Sigmoid colon (tissue), 7 donors: ENCODE data around the gene TSPAN17. TPM values are rescaled to one million over a fixed set of nuclear protein-coding genes. Genes with fewer than 3 reads are reported as not detected.

Source experiments
- DNase-seq: peaks from one replicate; pipeline ENCODE4 v3.0.0-alpha.2; 2019
- H3K27ac ChIP-seq, 4 donors: fragments of 200-600 bp; sonication (generic); one replicate each; pipeline ENCODE4 v1.5.1; 2016 to 2019; ENCODE audit warnings: mild to moderate bottlenecking in 1 of 4
- H3K27me3 ChIP-seq, 3 donors: fragments of 200-600 bp; sonication (generic); one replicate each; pipeline ENCODE4 v1.5.1; 2019; ENCODE audit warnings: mild to moderate bottlenecking in 1 of 3
- H3K36me3 ChIP-seq, 4 donors: fragments of 200-600 bp; sonication (generic); one replicate each; pipeline ENCODE4 v1.5.1; 2016 to 2019
- H3K4me1 ChIP-seq, 4 donors: fragments of 200-600 bp; sonication (generic); one replicate each; pipeline ENCODE4 v1.5.1; 2017 to 2019
- H3K4me3 ChIP-seq, 4 donors: fragments of 200-600 bp; sonication (generic); one replicate each; pipeline ENCODE4 v1.5.1; 2017 to 2019; ENCODE audit warnings: mild to moderate bottlenecking in 2 of 4, moderate library complexity in 1 of 4
- H3K9me3 ChIP-seq, 4 donors: fragments of 200-600 bp in 3 of 4; sonication (generic) in 3 of 4; one replicate each; pipeline versions ENCODE4 v1.5.1 to v1.6.1; 2013 to 2019
- EP300 ChIP-seq, 4 donors: sonication (generic); formaldehyde crosslinking; IDR thresholded peaks; one replicate each; pipeline ENCODE4 v1.6.1; 2017; ENCODE audit warnings: antibody characterized with exemption in 4 of 4
- POLR2A ChIP-seq, 2 donors: fragments of 450-650 bp; IDR thresholded peaks; one replicate each; pipeline ENCODE4 v1.6.1; 2016; ENCODE audit warnings: antibody characterized with exemption in 2 of 2, mild to moderate bottlenecking in 2 of 2, moderate library complexity in 2 of 2
- POLR2AphosphoS5 ChIP-seq, 4 donors: sonication (generic); formaldehyde crosslinking; IDR thresholded peaks; one replicate each; pipeline ENCODE4 v1.6.1; 2017; ENCODE audit warnings: antibody characterized with exemption in 4 of 4
- WGBS, 2 donors: extraction: QIAGEN DNeasy Blood & Tissue Kit; methylation state at CpG; one replicate each; pipeline ENCODE4 v1.1.7; 2013; 5-methylcytosine and 5-hydroxymethylcytosine counted together
- intact Hi-C: fragments of 100-400 bp; cut with DNase I; formaldehyde crosslinking; loops from one replicate; pipeline ENCODE4 v1.15.1; 2023
- polyA plus RNA-seq, 3 donors: library from polyadenylated mRNA; stranded (reverse); fragments of 200-250 nt; gene quantifications; one replicate each; pipeline ENCODE4 v1.2.3, GENCODE V29; 2013
- total RNA-seq, 4 donors: library from RNA; depleted of rRNA; stranded (reverse); fragments of >200 nt; gene quantifications; one replicate each; pipeline ENCODE4 v1.1.0, GENCODE V29; 2016
- TF ChIP-seq, protein P1 (sequence below), 4 experiments: fragments of 450-650 bp in 3 of 4; fragments of 200-600 bp in 1 of 4; IDR thresholded peaks; one replicate each; pipeline ENCODE4 v1.5.1; 2016 to 2019; ENCODE audit warnings: antibody characterized with exemption in 4 of 4, mild to moderate bottlenecking in 3 of 4, moderate library complexity in 2 of 4
- donor health status: healthy with polysubstance abuse.
- donor health status: Bipolar disorder and iron deficiency.
- donor health status: healthy.

Gene TSPAN17
- total and polyA plus RNA-seq, 7 donors = 7.4 to 37.7 (median 21.7) TPM

DNA sequence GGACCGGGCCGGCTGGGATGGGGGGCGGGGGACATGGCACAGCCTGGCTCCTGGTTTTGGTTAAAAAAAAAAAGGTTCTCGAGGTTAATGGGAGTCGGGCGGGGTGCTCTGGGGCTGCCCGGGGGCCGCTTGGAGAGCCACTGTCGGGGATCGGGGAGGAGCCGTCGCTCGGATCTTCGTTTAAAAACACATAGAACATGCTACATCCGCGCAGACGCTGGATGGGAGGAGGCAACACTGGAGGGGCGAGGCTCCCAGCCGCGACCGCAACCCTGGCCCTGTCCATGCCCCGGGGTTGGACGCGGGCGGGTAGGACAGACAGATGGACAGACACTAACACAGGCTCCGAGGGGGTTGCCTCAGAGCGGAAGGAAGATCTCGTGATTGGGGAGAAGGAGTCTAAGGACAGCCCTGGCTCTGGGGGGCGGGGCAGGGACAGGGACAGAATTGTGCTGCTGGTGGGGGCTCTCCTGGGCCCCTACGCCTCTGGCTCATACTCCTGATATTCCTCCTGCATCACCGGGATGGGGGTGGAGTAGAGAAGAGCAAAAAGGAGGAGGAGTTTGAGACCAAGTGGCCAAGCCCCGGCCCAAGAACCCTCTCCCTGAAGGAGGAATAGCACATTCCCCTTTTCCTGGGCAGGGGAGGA, 26.8 kb upstream of the TSPAN17 start:
- no peak overlapping the region for H3K4me3 ChIP-seq
- no peaks in the 10 kb centered on the region for H3K9me3 ChIP-seq
- DNase-seq = no peak
- no peak overlapping the region for H3K27ac ChIP-seq
- intact Hi-C loops = no loop called here
- H3K36me3 ChIP-seq = no peaks in the 10 kb centered on the region
- TF ChIP-seq POLR2AphosphoS5 (IDR thresholded peaks at IDR 0.05) = no peak
- TF ChIP-seq EP300 (IDR thresholded peaks at IDR 0.05) = no peak
- TF ChIP-seq, protein P1, sequence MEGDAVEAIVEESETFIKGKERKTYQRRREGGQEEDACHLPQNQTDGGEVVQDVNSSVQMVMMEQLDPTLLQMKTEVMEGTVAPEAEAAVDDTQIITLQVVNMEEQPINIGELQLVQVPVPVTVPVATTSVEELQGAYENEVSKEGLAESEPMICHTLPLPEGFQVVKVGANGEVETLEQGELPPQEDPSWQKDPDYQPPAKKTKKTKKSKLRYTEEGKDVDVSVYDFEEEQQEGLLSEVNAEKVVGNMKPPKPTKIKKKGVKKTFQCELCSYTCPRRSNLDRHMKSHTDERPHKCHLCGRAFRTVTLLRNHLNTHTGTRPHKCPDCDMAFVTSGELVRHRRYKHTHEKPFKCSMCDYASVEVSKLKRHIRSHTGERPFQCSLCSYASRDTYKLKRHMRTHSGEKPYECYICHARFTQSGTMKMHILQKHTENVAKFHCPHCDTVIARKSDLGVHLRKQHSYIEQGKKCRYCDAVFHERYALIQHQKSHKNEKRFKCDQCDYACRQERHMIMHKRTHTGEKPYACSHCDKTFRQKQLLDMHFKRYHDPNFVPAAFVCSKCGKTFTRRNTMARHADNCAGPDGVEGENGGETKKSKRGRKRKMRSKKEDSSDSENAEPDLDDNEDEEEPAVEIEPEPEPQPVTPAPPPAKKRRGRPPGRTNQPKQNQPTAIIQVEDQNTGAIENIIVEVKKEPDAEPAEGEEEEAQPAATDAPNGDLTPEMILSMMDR (IDR thresholded peaks at IDR 0.05) = no peak
- no peak for TF ChIP-seq POLR2A (IDR thresholded peaks at IDR 0.05)
- 6 to 9% methylated on average over 32 of the region's 32 CpGs for whole genome bisulfite sequencing, 2 donors
- peaks cover 39 to 95% (median 66%) of the 10 kb centered on the region in 3 donors for H3K27me3 ChIP-seq
- H3K4me1 ChIP-seq = peaks cover 0 to 21% (median 20%) of the 10 kb centered on the region in 4 donors

DNA sequence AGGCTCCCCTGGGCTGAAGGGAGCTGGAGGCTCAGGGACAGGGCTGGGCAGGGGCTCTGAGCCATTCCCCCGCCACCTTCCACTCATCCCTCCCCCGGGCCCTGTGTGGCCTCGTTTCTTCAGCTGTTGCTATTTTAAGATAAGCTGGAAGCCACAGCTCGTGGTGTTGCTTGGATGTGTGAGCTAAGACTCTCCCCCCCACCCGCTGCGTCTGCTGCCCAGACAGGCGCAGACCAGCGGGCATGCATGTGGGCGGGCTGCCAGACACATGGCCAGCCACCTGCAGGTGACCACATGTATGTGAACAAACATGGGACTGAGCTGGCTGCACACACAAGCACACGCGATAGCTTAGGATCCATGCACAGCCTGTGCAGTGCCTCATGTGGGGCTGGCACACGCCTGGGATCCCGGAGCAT, 25.6 kb upstream of the TSPAN17 start:
- WGBS, 2 donors = 61 to 67% methylated on average over 13 of the region's 13 CpGs
- peaks cover 39 to 95% (median 66%) of the 10 kb centered on the region in 3 donors for H3K27me3 ChIP-seq
- DNase-seq = no peak
- intact Hi-C loops = no loop called here
- H3K9me3 ChIP-seq = no peaks in the 10 kb centered on the region
- no peak overlapping the region for H3K4me3 ChIP-seq
- TF ChIP-seq, protein P1 (IDR thresholded peaks at IDR 0.05) = no peak
- no peak for TF ChIP-seq EP300 (IDR thresholded peaks at IDR 0.05)
- TF ChIP-seq POLR2AphosphoS5 (IDR thresholded peaks at IDR 0.05) = no peak
- TF ChIP-seq POLR2A (IDR thresholded peaks at IDR 0.05) = no peak
- H3K4me1 ChIP-seq = peaks cover 0 to 21% (median 20%) of the 10 kb centered on the region in 4 donors
- no peak overlapping the region for H3K27ac ChIP-seq
- H3K36me3 ChIP-seq = no peaks in the 10 kb centered on the region

DNA sequence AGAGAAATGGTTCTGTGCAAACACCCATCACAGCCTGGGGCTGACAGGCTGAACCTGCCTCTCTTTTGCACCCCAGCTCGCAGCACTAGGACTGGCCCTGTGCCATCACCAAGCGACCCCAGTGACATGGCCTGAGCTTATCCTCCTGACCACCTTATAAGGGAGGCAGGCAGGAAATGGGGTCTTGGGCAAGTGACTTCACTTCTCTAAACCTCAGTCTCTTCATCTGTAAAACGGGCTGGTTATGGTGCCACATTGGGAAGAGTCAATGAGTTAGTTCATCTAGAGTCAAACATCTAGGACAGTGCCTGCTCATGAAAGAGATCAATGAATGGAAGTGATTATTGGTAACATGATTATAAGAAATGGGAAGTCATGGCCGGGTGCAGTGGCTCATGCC, 23.1 kb upstream of the TSPAN17 start:
- intact Hi-C loops = no loop called here
- Histone ChIP-seq H3K27ac (no peak overlapping the region), H3K27me3 (peaks cover 39 to 95% (median 71%) of the 10 kb centered on the region in 3 donors), H3K4me1 (peaks cover 0 to 16% (median 16%) of the 10 kb centered on the region in 4 donors), H3K36me3 (no peaks in the 10 kb centered on the region), H3K9me3 (no peaks in the 10 kb centered on the region), H3K4me3 (no peak overlapping the region)
- 65 to 77% methylated on average over 4 of the region's 4 CpGs for WGBS, 2 donors
- DNase-seq = no peak
- TF ChIP-seq, protein P1 (IDR thresholded peaks at IDR 0.05) = no peak
- no peak for TF ChIP-seq POLR2AphosphoS5 (IDR thresholded peaks at IDR 0.05)
- TF ChIP-seq POLR2A (IDR thresholded peaks at IDR 0.05) = no peak
- TF ChIP-seq EP300 (IDR thresholded peaks at IDR 0.05) = no peak

DNA sequence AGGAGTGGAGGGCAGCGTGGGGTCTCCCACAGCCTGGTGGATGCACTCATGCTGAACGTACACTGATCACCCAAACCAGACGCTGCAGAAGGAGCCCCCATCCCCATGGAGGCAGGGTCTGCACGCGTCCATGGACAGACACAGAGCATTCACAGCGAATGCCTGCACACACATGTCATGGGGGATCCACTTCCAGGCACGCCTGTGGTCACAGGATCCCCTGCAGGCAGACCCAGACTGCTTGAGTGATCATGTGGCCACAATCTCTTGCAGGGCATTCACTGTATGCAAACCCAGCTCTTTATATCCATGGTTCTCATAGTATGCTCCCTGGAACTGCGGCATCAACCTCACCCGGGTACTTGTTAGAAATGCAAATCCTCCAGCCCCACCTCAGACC, 22.3 kb upstream of the TSPAN17 start:
- Histone ChIP-seq H3K9me3 (no peaks in the 10 kb centered on the region), H3K27ac (no peak overlapping the region), H3K27me3 (peaks cover 38 to 95% (median 71%) of the 10 kb centered on the region in 3 donors), H3K4me3 (no peak overlapping the region), H3K36me3 (no peaks in the 10 kb centered on the region), H3K4me1 (peaks cover 0 to 16% (median 15%) of the 10 kb centered on the region in 4 donors)
- TF ChIP-seq EP300 (IDR thresholded peaks at IDR 0.05) (no peak), POLR2AphosphoS5 (IDR thresholded peaks at IDR 0.05) (no peak), POLR2A (IDR thresholded peaks at IDR 0.05) (no peak)
- TF ChIP-seq, protein P1 (IDR thresholded peaks at IDR 0.05) = no peak
- DNase-seq = no peak
- WGBS, 2 donors = 66 to 68% methylated on average over 9 of the region's 9 CpGs
- intact Hi-C loops = no loop called here
